HG03521 (cell line): ENCODE measurements around the gene TPGS1.

Experiments
- ATAC-seq: cut with Tn5 transposase; IDR thresholded peaks from one replicate; pipeline ENCODE4 v1.9.1; 2021; ENCODE audit warnings: mild to moderate bottlenecking, moderate library complexity; ENCODE audit not compliant: unreplicated experiment

TPGS1 gene

GRCh38 chr19:536031-536880 lies 29.0 kb downstream of the TPGS1 start:
- ATAC-seq, result no peak

- ATAC-seq, result no peak
Measured at GRCh38 chr19:536881-537404, 29.6 kb downstream of the TPGS1 start.

GRCh38 chr19:538641-539428 lies 31.5 kb downstream of the TPGS1 start:
- no peak for ATAC-seq

GRCh38 chr19:539429-540030 lies 32.2 kb downstream of the TPGS1 start:
- no peak for ATAC-seq

- no peak for ATAC-seq
Measured at GRCh38 chr19:540867-541637, 33.8 kb downstream of the TPGS1 start.

- no peak for ATAC-seq
Measured at GRCh38 chr19:541699-542098, 34.4 kb downstream of the TPGS1 start.

- no peak for ATAC-seq
Measured at GRCh38 chr19:542173-542866, 35.0 kb downstream of the TPGS1 start.

- no peak for ATAC-seq
Measured at GRCh38 chr19:543910-544608, 36.8 kb downstream of the TPGS1 start, which contains the start of gene GZMM. TSS of gene GZMM (plus strand) at chr19:544053. CDS start at chr19:544072, 19 bp downstream.

- ATAC-seq, result no peak
Measured at GRCh38 chr19:547117-547516, 39.8 kb downstream of the TPGS1 start.

- ATAC-seq, result no peak
Measured at GRCh38 chr19:547836-548720, 40.8 kb downstream of the TPGS1 start.

GRCh38 chr19:548886-549830 lies 41.9 kb downstream of the TPGS1 start:
- ATAC-seq, result no peak

- ATAC-seq, result no peak
Measured at GRCh38 chr19:554817-555216, 47.5 kb downstream of the TPGS1 start.

GRCh38 chr19:555474-555808 lies 48.1 kb downstream of the TPGS1 start:
- no peak for ATAC-seq

GRCh38 chr19:556611-557382 lies 49.5 kb downstream of the TPGS1 start:
- no peak for ATAC-seq

- no peak for ATAC-seq
Measured at GRCh38 chr19:558770-559439, 51.6 kb downstream of the TPGS1 start.

GRCh38 chr19:560121-560520 lies 52.8 kb downstream of the TPGS1 start:
- no peak for ATAC-seq
